Right atrium auricular region (tissue), 2 donors: ENCODE measurements around the gene RHCG. TPM values are rescaled to one million over a fixed set of nuclear protein-coding genes. Genes with fewer than 3 reads are reported as not detected.
A peak's percentile ranks its signal among the peaks of the same experiment; 100 is the strongest.

Experiments
- DNase-seq: peaks from one replicate; pipeline ENCODE4 v3.0.0-alpha.2; 2019; ENCODE audit warnings: low spot score
- H3K27ac ChIP-seq, 2 donors: fragments of 200-600 bp; sonication (generic); 1 replicate in 1 of 2; 2 replicates in 1 of 2; pipeline ENCODE4 v1.5.1; 2016 to 2019
- H3K27me3 ChIP-seq, 2 donors: fragments of 200-600 bp; sonication (generic); one replicate each; pipeline versions ENCODE4 v1.5.1 to v1.6.0; 2017 to 2019
- H3K36me3 ChIP-seq: fragments of 200-600 bp; sonication (generic); one replicate; pipeline ENCODE4 v1.5.1; 2016
- H3K4me1 ChIP-seq, 2 donors: fragments of 200-600 bp; sonication (generic); one replicate each; pipeline versions ENCODE4 v1.5.1 to v1.6.0; 2017 to 2019
- H3K4me3 ChIP-seq, 2 donors: fragments of 200-600 bp; sonication (generic); 1 replicate in 1 of 2; 2 replicates in 1 of 2; pipeline ENCODE4 v1.5.1; 2017 to 2019; ENCODE audit warnings: mild to moderate bottlenecking in 1 of 2, moderate library complexity in 1 of 2
- H3K9me3 ChIP-seq, 2 donors: fragments of 200-600 bp; sonication (generic); one replicate each; pipeline ENCODE4 v1.5.1; 2019
- total RNA-seq, 2 donors: library from RNA; depleted of rRNA; stranded (reverse); fragments of >200 nt; gene quantifications; one replicate each; pipeline ENCODE4 v1.1.0, GENCODE V29; 2016
- TF ChIP-seq, protein P1 (sequence below), 2 donors: fragments of 200-600 bp; sonication (generic); IDR thresholded peaks; one replicate each; pipeline ENCODE4 v1.5.1; 2019; ENCODE audit warnings: antibody characterized with exemption in 2 of 2

The RHCG gene
- total RNA-seq, 2 donors from 2014 or later, result 0.37 to 0.43 TPM

DNA sequence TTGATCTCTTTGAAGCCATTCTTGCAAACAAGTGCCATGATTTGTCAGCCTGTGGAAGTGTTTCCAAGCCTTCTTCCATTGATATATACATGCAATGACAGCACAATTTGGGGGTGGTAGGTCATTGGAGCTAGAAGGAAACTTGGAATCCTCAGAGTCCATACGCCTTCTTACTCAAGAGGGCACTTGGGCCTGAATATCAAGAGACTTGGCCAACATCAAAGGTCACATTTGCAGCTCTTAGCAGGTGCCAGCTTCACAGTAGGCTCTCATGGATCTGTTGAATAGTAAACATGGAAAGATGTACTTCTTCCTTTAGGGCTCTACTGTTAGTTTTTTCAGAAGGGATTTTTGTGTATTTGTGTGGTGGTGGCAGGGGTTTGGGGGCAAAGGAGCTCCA, 50.9 kb downstream of the RHCG start:
- TF ChIP-seq, protein P1, sequence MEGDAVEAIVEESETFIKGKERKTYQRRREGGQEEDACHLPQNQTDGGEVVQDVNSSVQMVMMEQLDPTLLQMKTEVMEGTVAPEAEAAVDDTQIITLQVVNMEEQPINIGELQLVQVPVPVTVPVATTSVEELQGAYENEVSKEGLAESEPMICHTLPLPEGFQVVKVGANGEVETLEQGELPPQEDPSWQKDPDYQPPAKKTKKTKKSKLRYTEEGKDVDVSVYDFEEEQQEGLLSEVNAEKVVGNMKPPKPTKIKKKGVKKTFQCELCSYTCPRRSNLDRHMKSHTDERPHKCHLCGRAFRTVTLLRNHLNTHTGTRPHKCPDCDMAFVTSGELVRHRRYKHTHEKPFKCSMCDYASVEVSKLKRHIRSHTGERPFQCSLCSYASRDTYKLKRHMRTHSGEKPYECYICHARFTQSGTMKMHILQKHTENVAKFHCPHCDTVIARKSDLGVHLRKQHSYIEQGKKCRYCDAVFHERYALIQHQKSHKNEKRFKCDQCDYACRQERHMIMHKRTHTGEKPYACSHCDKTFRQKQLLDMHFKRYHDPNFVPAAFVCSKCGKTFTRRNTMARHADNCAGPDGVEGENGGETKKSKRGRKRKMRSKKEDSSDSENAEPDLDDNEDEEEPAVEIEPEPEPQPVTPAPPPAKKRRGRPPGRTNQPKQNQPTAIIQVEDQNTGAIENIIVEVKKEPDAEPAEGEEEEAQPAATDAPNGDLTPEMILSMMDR (IDR thresholded peaks at IDR 0.05), result no peak
- DNase-seq, result no peak
- Histone ChIP-seq H3K27me3 (peaks cover 0 to 6% of the 10 kb centered on the region in 2 donors), H3K4me1 (no peaks in the 10 kb centered on the region), H3K36me3 (no peaks in the 10 kb centered on the region), H3K9me3 (no peaks in the 10 kb centered on the region), H3K4me3 (no peak overlapping the region), H3K27ac (no peak overlapping the region)

DNA sequence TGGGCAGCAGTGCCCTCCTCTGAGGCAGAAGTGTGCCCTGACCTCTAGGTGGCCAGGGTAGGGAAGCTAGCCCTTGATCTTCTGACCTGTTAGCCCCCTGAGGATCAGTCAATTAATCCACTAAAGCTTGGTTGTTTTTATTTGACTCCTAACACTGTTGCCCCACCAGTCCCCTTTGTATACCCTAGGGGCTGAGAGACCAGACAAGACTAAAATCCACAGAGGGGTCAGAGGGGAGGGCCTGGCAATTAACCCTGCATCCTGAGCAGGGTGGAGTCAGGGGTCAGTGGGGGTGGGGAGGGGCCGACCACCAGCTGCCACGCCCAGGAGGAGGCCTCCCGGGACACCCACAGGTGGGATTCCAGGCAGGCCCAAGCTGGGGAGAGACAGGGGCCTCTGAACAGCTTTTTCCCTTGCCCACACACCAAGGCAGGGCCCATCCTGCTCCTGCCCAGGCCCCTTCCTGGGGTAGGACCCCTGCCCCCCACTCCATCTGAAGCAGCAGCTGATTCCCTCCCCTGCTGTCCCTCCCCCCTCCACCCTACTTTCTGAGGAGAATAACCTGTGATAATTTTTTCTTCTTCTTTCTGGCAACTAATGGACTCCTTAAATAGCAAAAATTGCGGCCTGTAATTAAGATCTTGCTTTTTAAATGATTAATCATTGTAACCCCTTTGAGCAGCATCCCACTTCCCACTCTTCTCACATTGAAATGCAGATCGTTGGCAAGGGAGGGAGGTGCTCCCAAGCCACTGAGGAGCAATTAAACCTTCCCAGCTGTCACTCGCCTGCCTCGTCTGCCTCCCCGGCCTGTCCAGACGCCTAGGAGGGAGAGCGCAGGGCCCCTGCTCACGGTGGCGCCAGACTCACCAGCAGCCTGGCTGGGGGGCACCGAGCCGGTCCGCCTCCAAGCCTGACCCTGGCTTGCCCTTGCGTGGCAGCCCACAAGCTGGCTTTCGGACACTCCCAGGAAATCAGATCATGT, 51.9 kb downstream of the RHCG start:
- H3K36me3 ChIP-seq, result no peaks in the 10 kb centered on the region
- no peak overlapping the region for H3K4me3 ChIP-seq
- H3K9me3 ChIP-seq, result no peaks in the 10 kb centered on the region
- DNase-seq, result no peak
- peaks cover 0 to 6% of the 10 kb centered on the region in 2 donors for H3K27me3 ChIP-seq
- no peak overlapping the region for H3K27ac ChIP-seq
- TF ChIP-seq, protein P1 (IDR thresholded peaks at IDR 0.05), result no peak
- no peaks in the 10 kb centered on the region for H3K4me1 ChIP-seq

- TF ChIP-seq, protein P1 (IDR thresholded peaks at IDR 0.05), result no peak
- Histone ChIP-seq H3K9me3 (no peaks in the 10 kb centered on the region), H3K4me3 (no peak overlapping the region), H3K27me3 (peaks cover 0 to under 1% of the 10 kb centered on the region in 2 donors), H3K36me3 (no peaks in the 10 kb centered on the region), H3K27ac (no peak overlapping the region), H3K4me1 (no peaks in the 10 kb centered on the region)
- DNase-seq, result no peak
These were observed 52.8 kb downstream of the RHCG start for GRCh38 chr15:89443581-89443980.

- H3K4me3 ChIP-seq, result no peak overlapping the region
- TF ChIP-seq, protein P1 (IDR thresholded peaks at IDR 0.05), result peak; percentile 21 to 61
- H3K27ac ChIP-seq, result no peak overlapping the region
- H3K27me3 ChIP-seq, result no peaks in the 10 kb centered on the region
- DNase-seq, result no peak
- H3K4me1 ChIP-seq, result no peaks in the 10 kb centered on the region
- no peaks in the 10 kb centered on the region for H3K9me3 ChIP-seq
- no peaks in the 10 kb centered on the region for H3K36me3 ChIP-seq
These were observed 53.6 kb downstream of the RHCG start for GRCh38 chr15:89442671-89443307.

- no peak for DNase-seq
- Histone ChIP-seq H3K27me3 (no peaks in the 10 kb centered on the region), H3K4me3 (no peak overlapping the region), H3K4me1 (no peaks in the 10 kb centered on the region), H3K27ac (no peak overlapping the region), H3K36me3 (no peaks in the 10 kb centered on the region), H3K9me3 (no peaks in the 10 kb centered on the region)
- TF ChIP-seq, protein P1 (IDR thresholded peaks at IDR 0.05), result no peak
These were observed 54.2 kb downstream of the RHCG start for GRCh38 chr15:89442155-89442554.
